HEK293 (cell line): Measurements from ENCODE around the gene RNF181.

ENCODE experiments used
- CTCF ChIA-PET: fragments of 350-600 bp; formaldehyde crosslinking; extraction: SDS; loops from one replicate; lab custom pipeline; 2021; ENCODE audit warnings: antibody characterized with exemption; lab: Yijun Ruan, JAX
- POLR2A ChIA-PET: fragments of 300-600 bp; formaldehyde crosslinking; extraction: SDS; loops from one replicate; lab custom pipeline; 2020; ENCODE audit warnings: antibody characterized with exemption, inconsistent platforms; lab: Yijun Ruan, JAX
- H3K27ac ChIP-seq: fragments of 200-500 bp; sonication (Bioruptor generic); 2 replicates; pipeline ENCODE4 v1.5.1; 2014; ENCODE audit warnings: low read depth, low read length, control low read depth, inconsistent platforms; ENCODE audit errors: extremely low read depth
- H3K36me3 ChIP-seq, 2 experiments: fragments of 200-500 bp in 1 of 2; sonication (Bioruptor generic) in 1 of 2; 1 replicate in 1 of 2; 2 replicates in 1 of 2; pipeline ENCODE4 v1.5.1; 2014 to 2017; ENCODE audit warnings: inconsistent platforms in 2 of 2, low read length in 2 of 2; ENCODE audit not compliant: control insufficient read depth in 2 of 2, insufficient read depth in 1 of 2
- H3K4me1 ChIP-seq: fragments of 200-500 bp; sonication (Bioruptor generic); 2 replicates; pipeline ENCODE4 v1.5.1; 2014; ENCODE audit warnings: mild to moderate bottlenecking, low read length, inconsistent platforms; ENCODE audit not compliant: control insufficient read depth, insufficient read depth
- H3K4me3 ChIP-seq: 2 replicates; pipeline ENCODE4 v1.5.1; 2011; ENCODE audit warnings: low read depth, mild to moderate bottlenecking, control low read depth, low read length, moderate library complexity
- H3K9me3 ChIP-seq: fragments of 200-500 bp; sonication (Bioruptor generic); 2 replicates; pipeline ENCODE4 v1.5.1; 2014; ENCODE audit warnings: low read depth, low read length, inconsistent platforms; ENCODE audit not compliant: control insufficient read depth, insufficient read depth
- GLIS1 ChIP-seq: fragments of 450-650 bp; formaldehyde crosslinking; IDR thresholded peaks from 2 replicates; pipeline ENCODE4 v1.5.1; 2016; ENCODE audit warnings: missing biosample characterization, missing genetic modification characterization
- SCRT1 ChIP-seq: fragments of 450-650 bp; formaldehyde crosslinking; IDR thresholded peaks from 2 replicates; pipeline ENCODE4 v1.5.1; 2016; ENCODE audit warnings: missing biosample characterization, missing genetic modification characterization, borderline replicate concordance
- WT1 ChIP-seq: fragments of 450-650 bp; formaldehyde crosslinking; IDR thresholded peaks from 2 replicates; pipeline ENCODE4 v1.5.1; 2016; ENCODE audit warnings: missing biosample characterization, missing genetic modification characterization
- ZFP3 ChIP-seq: fragments of 450-650 bp; formaldehyde crosslinking; IDR thresholded peaks from 2 replicates; pipeline ENCODE4 v1.5.1; 2016; ENCODE audit warnings: low read depth, missing biosample characterization, missing genetic modification characterization
- ZNF223 ChIP-seq: fragments of 450-650 bp; formaldehyde crosslinking; IDR thresholded peaks from 2 replicates; pipeline ENCODE4 v1.5.1; 2016; ENCODE audit warnings: missing biosample characterization, missing genetic modification characterization
- ZNF274 ChIP-seq, 2 experiments: fragments of 200-500 bp in 1 of 2; fragments of 450-650 bp in 1 of 2; sonication (Bioruptor generic) in 1 of 2; formaldehyde crosslinking in 1 of 2; IDR thresholded peaks; 2 replicates each; pipeline versions ENCODE4 v1.5.1 to v1.6.1; 2014 to 2016; ENCODE audit warnings: borderline replicate concordance in 1 of 2, inconsistent platforms in 1 of 2, low read length in 1 of 2, missing biosample characterization in 1 of 2, missing genetic modification characterization in 1 of 2
- ZNF521 ChIP-seq: fragments of 450-650 bp; formaldehyde crosslinking; IDR thresholded peaks from 2 replicates; pipeline ENCODE4 v1.5.1; 2017; ENCODE audit warnings: missing biosample characterization, mild to moderate bottlenecking, missing genetic modification characterization
- ZNF549 ChIP-seq: fragments of 450-650 bp; IDR thresholded peaks from 2 replicates; pipeline ENCODE4 v1.5.1; 2018; ENCODE audit warnings: missing biosample characterization, missing genetic modification characterization, mild to moderate bottlenecking, inconsistent platforms, moderate library complexity
- ZNF629 ChIP-seq: fragments of 450-650 bp; formaldehyde crosslinking; IDR thresholded peaks from 2 replicates; pipeline ENCODE4 v1.5.1; 2017; ENCODE audit warnings: missing biosample characterization, missing genetic modification characterization
- TF ChIP-seq, protein P1 (sequence below): fragments of 450-650 bp; formaldehyde crosslinking; IDR thresholded peaks from 2 replicates; pipeline ENCODE4 v1.5.1; 2016; ENCODE audit warnings: missing biosample characterization, missing genetic modification characterization

The RNF181 gene

GRCh38 chr2:85598594-85599340, 3.2 kb downstream of the RNF181 start:
- no peaks in the 10 kb centered on the region for H3K9me3 ChIP-seq
- TF ChIP-seq ZNF223 (tag by site-specific recombination) (no peak), ZNF521 (tag by site-specific recombination) (no peak)
- TF ChIP-seq, all 188 proteins: peak for 0
- Histone ChIP-seq H3K27ac (no peak overlapping the region), H3K36me3 (peaks cover 7 to 35% of the 10 kb centered on the region in 2 experiments; a peak in 2 of 3 replicates), H3K4me1 (0 out of 2 replicates have a peak, but pooled peaks cover 5% of the 10 kb centered on the region), H3K4me3 (no peak overlapping the region)
- CTCF ChIA-PET: interaction anchor here (0.6 kb wide), 1 partner anchor 143 kb away, joined by 4 read pairs; no protein-coding TSS in a partner anchor
- POLR2A ChIA-PET: interaction anchor here (1.0 kb wide), 1 partner anchor 15 kb away, joined by 3 read pairs; no protein-coding TSS in a partner anchor

- H3K27ac ChIP-seq: no peak overlapping the region; the same call in 1 of the 2 replicates
- TF ChIP-seq SCRT1 (no peak), ZNF549 (no peak), ZFP3 (tag by site-specific recombination) (no peak)
- TF ChIP-seq, protein P1, sequence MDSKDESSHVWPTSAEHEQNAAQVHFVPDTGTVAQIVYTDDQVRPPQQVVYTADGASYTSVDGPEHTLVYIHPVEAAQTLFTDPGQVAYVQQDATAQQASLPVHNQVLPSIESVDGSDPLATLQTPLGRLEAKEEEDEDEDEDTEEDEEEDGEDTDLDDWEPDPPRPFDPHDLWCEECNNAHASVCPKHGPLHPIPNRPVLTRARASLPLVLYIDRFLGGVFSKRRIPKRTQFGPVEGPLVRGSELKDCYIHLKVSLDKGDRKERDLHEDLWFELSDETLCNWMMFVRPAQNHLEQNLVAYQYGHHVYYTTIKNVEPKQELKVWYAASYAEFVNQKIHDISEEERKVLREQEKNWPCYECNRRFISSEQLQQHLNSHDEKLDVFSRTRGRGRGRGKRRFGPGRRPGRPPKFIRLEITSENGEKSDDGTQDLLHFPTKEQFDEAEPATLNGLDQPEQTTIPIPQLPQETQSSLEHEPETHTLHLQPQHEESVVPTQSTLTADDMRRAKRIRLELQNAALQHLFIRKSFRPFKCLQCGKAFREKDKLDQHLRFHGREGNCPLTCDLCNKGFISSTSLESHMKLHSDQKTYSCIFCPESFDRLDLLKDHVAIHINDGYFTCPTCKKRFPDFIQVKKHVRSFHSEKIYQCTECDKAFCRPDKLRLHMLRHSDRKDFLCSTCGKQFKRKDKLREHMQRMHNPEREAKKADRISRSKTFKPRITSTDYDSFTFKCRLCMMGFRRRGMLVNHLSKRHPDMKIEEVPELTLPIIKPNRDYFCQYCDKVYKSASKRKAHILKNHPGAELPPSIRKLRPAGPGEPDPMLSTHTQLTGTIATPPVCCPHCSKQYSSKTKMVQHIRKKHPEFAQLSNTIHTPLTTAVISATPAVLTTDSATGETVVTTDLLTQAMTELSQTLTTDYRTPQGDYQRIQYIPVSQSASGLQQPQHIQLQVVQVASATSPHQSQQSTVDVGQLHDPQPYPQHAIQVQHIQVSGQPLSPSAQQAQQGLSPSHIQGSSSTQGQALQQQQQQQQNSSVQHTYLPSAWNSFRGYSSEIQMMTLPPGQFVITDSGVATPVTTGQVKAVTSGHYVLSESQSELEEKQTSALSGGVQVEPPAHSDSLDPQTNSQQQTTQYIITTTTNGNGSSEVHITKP: 0 out of 2 replicates have a peak, but pooled peaks have one; percentile 16
- TF ChIP-seq, all 188 proteins: peak for 1
- Histone ChIP-seq H3K4me3 (no peak overlapping the region), H3K4me1 (0 out of 2 replicates have a peak, but pooled peaks cover 5% of the 10 kb centered on the region), H3K9me3 (no peaks in the 10 kb centered on the region), H3K36me3 (peaks cover 7 to 35% of the 10 kb centered on the region in 2 experiments; a peak in 2 of 3 replicates)
- ChIA-PET CTCF (interaction anchor here (0.6 to 1.1 kb wide), 2 partner anchors 51 to 144 kb away, joined by 3 to 4 read pairs; no protein-coding TSS in a partner anchor), POLR2A (interaction anchor here (1.0 to 1.1 kb wide), 2 partner anchors 16 to 22 kb away, joined by 3 read pairs; no protein-coding TSS in a partner anchor)
Observed at GRCh38 chr2:85599468-85600234, 4.1 kb downstream of the RNF181 start.

- no peaks in the 10 kb centered on the region for H3K9me3 ChIP-seq
- POLR2A ChIA-PET: interaction anchor here (1.1 to 1.6 kb wide), 2 partner anchors 22 to 44 kb away, joined by 3 read pairs; no protein-coding TSS in a partner anchor
- 0 out of 2 replicates have a peak, but pooled peaks cover 5% of the 10 kb centered on the region for H3K4me1 ChIP-seq
- no peak overlapping the region; the same call in 1 of the 2 replicates for H3K27ac ChIP-seq
- no peak overlapping the region for H3K4me3 ChIP-seq
- peaks cover 7 to 35% of the 10 kb centered on the region in 2 experiments; a peak in 2 of 3 replicates for H3K36me3 ChIP-seq
- CTCF ChIA-PET: interaction anchor here (1.1 kb wide), 1 partner anchor 52 kb away, joined by 3 read pairs; no protein-coding TSS in a partner anchor
- TF ChIP-seq WT1 (tag by site-specific recombination): no peak
- TF ChIP-seq ZNF274 (IDR thresholded peaks at IDR 0.05; ENCODE audit: low read length): no peak
- no peak for TF ChIP-seq ZNF274 (tag by site-specific recombination; IDR thresholded peaks at IDR 0.05; ENCODE audit: borderline replicate concordance)
- TF ChIP-seq ZNF629 (tag by site-specific recombination): no peak
- no peak for TF ChIP-seq GLIS1 (tag by site-specific recombination)
Observed at GRCh38 chr2:85600235-85600575, 4.7 kb downstream of the RNF181 start.
